Kidney capillary endothelial cell (primary cell): ENCODE data around the gene CHMP5.

Source experiments
- DNase-seq: peaks from one replicate; pipeline ENCODE4 v3.0.0-alpha.2; 2018; ENCODE audit warnings: low spot score

CHMP5 gene

DNA sequence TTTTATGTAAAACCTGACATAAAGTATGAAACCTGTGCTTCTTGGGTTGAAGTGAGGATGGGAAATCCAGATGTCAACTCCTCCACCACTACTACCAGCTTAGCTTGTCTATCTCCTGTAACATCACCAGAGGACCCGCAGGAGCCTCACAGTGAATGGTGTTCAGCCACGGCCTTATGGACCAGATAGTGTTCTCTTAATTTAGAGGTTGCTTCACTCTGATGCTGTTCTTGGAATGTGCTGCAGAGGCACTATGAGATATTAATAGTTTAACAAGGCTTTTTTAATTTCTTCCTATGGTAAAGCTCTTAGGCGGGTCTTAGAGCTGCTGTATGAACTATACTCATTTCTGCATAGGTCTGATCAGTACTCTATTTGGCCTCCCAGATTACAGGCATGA is 53.4 kb downstream of the CHMP5 start:
- DNase-seq: no peak

GRCh38 chr9:33318781-33319180 is 53.9 kb downstream of the CHMP5 start:
- no peak for DNase-seq

DNA sequence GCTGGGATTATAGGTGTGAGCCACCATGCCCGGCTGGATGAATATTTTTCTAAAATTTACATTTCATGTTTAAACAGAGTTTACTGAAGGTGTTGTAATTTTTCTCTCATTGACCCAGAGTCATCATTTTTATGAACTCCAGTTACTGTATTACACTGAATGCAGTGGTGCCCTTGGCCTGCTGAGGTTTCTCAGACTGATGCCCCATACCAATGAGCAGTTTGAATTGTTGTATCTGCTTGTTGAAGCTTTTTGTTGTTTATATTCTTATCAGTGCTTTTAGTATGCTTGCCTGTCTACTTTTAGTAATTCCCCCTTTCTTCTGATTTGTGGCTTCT is 55.4 kb downstream of the CHMP5 start:
- no peak for DNase-seq

DNA sequence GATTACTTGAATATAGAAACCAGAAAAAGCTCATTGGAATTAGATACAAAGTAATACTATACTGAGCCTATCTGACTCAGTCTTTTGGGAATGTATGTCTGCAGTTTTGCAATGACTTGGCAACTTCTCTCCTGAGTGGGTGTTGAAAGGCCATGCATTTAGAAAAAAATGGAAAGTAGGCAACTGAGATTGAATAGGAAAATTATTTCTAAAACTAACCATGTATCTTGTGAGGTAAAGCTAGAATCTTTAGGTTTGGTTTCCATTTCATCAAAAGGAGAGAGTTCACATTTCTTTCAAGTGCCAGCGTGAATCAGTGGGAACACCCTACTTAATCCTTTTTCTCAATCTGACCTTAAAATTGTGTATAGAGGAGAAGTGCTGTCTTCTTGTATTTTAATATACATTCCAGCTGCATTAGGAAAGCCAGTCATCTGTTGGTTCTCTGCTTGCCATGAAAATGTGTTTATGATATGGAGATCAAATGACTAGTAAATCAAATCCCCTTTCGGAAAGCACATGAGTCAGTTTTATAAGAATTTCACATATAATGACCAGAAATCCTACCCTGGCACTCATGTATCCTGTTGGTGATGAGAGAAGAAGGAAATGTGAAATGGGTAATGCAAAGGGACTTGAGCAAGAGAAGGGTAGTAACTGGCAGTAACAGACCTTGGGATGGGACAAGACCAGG is 55.9 kb downstream of the CHMP5 start:
- DNase-seq: peak; percentile 24

GRCh38 chr9:33329117-33329563 is 64.3 kb downstream of the CHMP5 start:
- DNase-seq: no peak

GRCh38 chr9:33329979-33330378 is 65.1 kb downstream of the CHMP5 start:
- DNase-seq: no peak

GRCh38 chr9:33331377-33331891 is 66.6 kb downstream of the CHMP5 start:
- DNase-seq: no peak
